HEK293 (cell line): Measurements from ENCODE around the gene CDKL5.
A peak's percentile ranks its signal among the peaks of the same experiment; 100 is the strongest.

ENCODE experiments used
- HOXD13 ChIP-seq: sonication (generic); formaldehyde crosslinking; IDR thresholded peaks from 2 replicates; pipeline ENCODE4 v1.8.0; 2022; ENCODE audit warnings: missing genetic modification reagents, borderline replicate concordance
- KLF1 ChIP-seq: fragments of 450-650 bp; formaldehyde crosslinking; IDR thresholded peaks from 2 replicates; pipeline ENCODE4 v1.5.1; 2016; ENCODE audit warnings: missing biosample characterization, missing genetic modification characterization
- KLF16 ChIP-seq: fragments of 450-650 bp; formaldehyde crosslinking; IDR thresholded peaks from 2 replicates; pipeline ENCODE4 v1.5.1; 2017; ENCODE audit warnings: missing biosample characterization, missing genetic modification characterization
- MZF1 ChIP-seq: fragments of 450-650 bp; formaldehyde crosslinking; IDR thresholded peaks from 2 replicates; pipeline ENCODE4 v1.5.1; 2017; ENCODE audit warnings: missing biosample characterization, missing genetic modification characterization, borderline replicate concordance
- OSR2 ChIP-seq: fragments of 450-650 bp; formaldehyde crosslinking; IDR thresholded peaks from 2 replicates; pipeline ENCODE4 v1.5.1; 2016; ENCODE audit warnings: missing biosample characterization, missing genetic modification characterization
- SP2 ChIP-seq: fragments of 450-650 bp; formaldehyde crosslinking; IDR thresholded peaks from 2 replicates; pipeline ENCODE4 v1.5.1; 2016; ENCODE audit warnings: missing biosample characterization, missing genetic modification characterization
- YY2 ChIP-seq: fragments of 450-650 bp; formaldehyde crosslinking; IDR thresholded peaks from 2 replicates; pipeline ENCODE4 v1.5.1; 2016; ENCODE audit warnings: missing biosample characterization, missing genetic modification characterization
- ZBTB20 ChIP-seq: fragments of 450-650 bp; formaldehyde crosslinking; IDR thresholded peaks from 2 replicates; pipeline ENCODE4 v1.5.1; 2016; ENCODE audit warnings: missing biosample characterization, missing genetic modification characterization
- ZNF112 ChIP-seq: fragments of 450-650 bp; formaldehyde crosslinking; IDR thresholded peaks from 2 replicates; pipeline ENCODE4 v1.5.0; 2017; ENCODE audit warnings: missing biosample characterization, missing genetic modification characterization
- ZNF133 ChIP-seq: fragments of 450-650 bp; formaldehyde crosslinking; IDR thresholded peaks from 2 replicates; pipeline ENCODE4 v1.5.1; 2016; ENCODE audit warnings: missing biosample characterization, missing genetic modification characterization
- ZNF174 ChIP-seq: fragments of 450-650 bp; formaldehyde crosslinking; IDR thresholded peaks from 2 replicates; pipeline ENCODE4 v1.5.0; 2017; ENCODE audit warnings: missing biosample characterization, mild to moderate bottlenecking, missing genetic modification characterization
- ZNF23 ChIP-seq: fragments of 450-650 bp; formaldehyde crosslinking; IDR thresholded peaks from 2 replicates; pipeline ENCODE4 v1.5.1; 2016; ENCODE audit warnings: missing biosample characterization, missing genetic modification characterization, borderline replicate concordance
- ZNF354C ChIP-seq: fragments of 450-650 bp; formaldehyde crosslinking; IDR thresholded peaks from 2 replicates; pipeline ENCODE4 v1.5.1; 2016; ENCODE audit warnings: missing biosample characterization, missing genetic modification characterization, low read depth, borderline replicate concordance
- ZNF404 ChIP-seq: fragments of 450-650 bp; formaldehyde crosslinking; IDR thresholded peaks from 2 replicates; pipeline ENCODE4 v1.5.1; 2017; ENCODE audit warnings: missing biosample characterization, missing genetic modification characterization
- ZNF416 ChIP-seq: fragments of 450-650 bp; formaldehyde crosslinking; IDR thresholded peaks from 2 replicates; pipeline ENCODE4 v1.5.1; 2016; ENCODE audit warnings: missing biosample characterization, missing genetic modification characterization
- ZNF423 ChIP-seq: fragments of 450-650 bp; formaldehyde crosslinking; IDR thresholded peaks from 2 replicates; pipeline ENCODE4 v1.5.1; 2016; ENCODE audit warnings: missing biosample characterization, missing genetic modification characterization
- ZNF48 ChIP-seq: fragments of 450-650 bp; formaldehyde crosslinking; IDR thresholded peaks from 2 replicates; pipeline ENCODE4 v1.5.1; 2016; ENCODE audit warnings: missing biosample characterization, missing genetic modification characterization
- ZNF558 ChIP-seq: fragments of 450-650 bp; formaldehyde crosslinking; IDR thresholded peaks from 2 replicates; pipeline ENCODE4 v1.5.1; 2016; ENCODE audit warnings: missing biosample characterization, missing genetic modification characterization
- ZNF571 ChIP-seq: fragments of 450-650 bp; formaldehyde crosslinking; IDR thresholded peaks from 2 replicates; pipeline ENCODE4 v1.5.0; 2017; ENCODE audit warnings: missing biosample characterization, missing genetic modification characterization
- ZNF626 ChIP-seq: fragments of 450-650 bp; sonication (Bioruptor Pico); formaldehyde crosslinking; IDR thresholded peaks from 2 replicates; pipeline ENCODE4 v1.5.1; 2018; ENCODE audit warnings: missing biosample characterization, missing genetic modification characterization, inconsistent platforms
- ZNF660 ChIP-seq: fragments of 450-650 bp; IDR thresholded peaks from 2 replicates; pipeline ENCODE4 v1.5.1; 2018; ENCODE audit warnings: missing biosample characterization, mild to moderate bottlenecking, missing genetic modification characterization
- ZNF677 ChIP-seq: fragments of 450-650 bp; IDR thresholded peaks from 2 replicates; pipeline ENCODE4 v1.5.0; 2018; ENCODE audit warnings: missing biosample characterization, mild to moderate bottlenecking, missing genetic modification characterization, moderate library complexity
- ZNF707 ChIP-seq: fragments of 450-650 bp; formaldehyde crosslinking; IDR thresholded peaks from 2 replicates; pipeline ENCODE4 v1.5.1; 2016; ENCODE audit warnings: missing biosample characterization, missing genetic modification characterization
- ZNF776 ChIP-seq: fragments of 450-650 bp; formaldehyde crosslinking; IDR thresholded peaks from 2 replicates; pipeline ENCODE4 v1.5.0; 2017; ENCODE audit warnings: missing biosample characterization, missing genetic modification characterization, borderline replicate concordance
- ZNF837 ChIP-seq: fragments of 450-650 bp; formaldehyde crosslinking; IDR thresholded peaks from 2 replicates; pipeline ENCODE4 v1.5.1; 2016; ENCODE audit warnings: missing biosample characterization, missing genetic modification characterization
- TF ChIP-seq, protein P1 (sequence below): fragments of 450-650 bp; formaldehyde crosslinking; IDR thresholded peaks from 2 replicates; pipeline ENCODE4 v1.5.1; 2017; ENCODE audit warnings: missing biosample characterization, missing genetic modification characterization
- TF ChIP-seq, protein P2 (sequence below): fragments of 450-650 bp; formaldehyde crosslinking; IDR thresholded peaks from 2 replicates; pipeline ENCODE4 v1.5.1; 2016; ENCODE audit warnings: missing biosample characterization, missing genetic modification characterization, borderline replicate concordance
- TF ChIP-seq, protein P3 (sequence below): fragments of 450-650 bp; formaldehyde crosslinking; IDR thresholded peaks from 2 replicates; pipeline ENCODE4 v1.5.1; 2016; ENCODE audit warnings: missing biosample characterization, missing genetic modification characterization
- TF ChIP-seq, protein P4 (sequence below): fragments of 450-650 bp; formaldehyde crosslinking; IDR thresholded peaks from 2 replicates; pipeline ENCODE4 v1.5.1; 2017; ENCODE audit warnings: missing biosample characterization, missing genetic modification characterization

The CDKL5 gene

DNA sequence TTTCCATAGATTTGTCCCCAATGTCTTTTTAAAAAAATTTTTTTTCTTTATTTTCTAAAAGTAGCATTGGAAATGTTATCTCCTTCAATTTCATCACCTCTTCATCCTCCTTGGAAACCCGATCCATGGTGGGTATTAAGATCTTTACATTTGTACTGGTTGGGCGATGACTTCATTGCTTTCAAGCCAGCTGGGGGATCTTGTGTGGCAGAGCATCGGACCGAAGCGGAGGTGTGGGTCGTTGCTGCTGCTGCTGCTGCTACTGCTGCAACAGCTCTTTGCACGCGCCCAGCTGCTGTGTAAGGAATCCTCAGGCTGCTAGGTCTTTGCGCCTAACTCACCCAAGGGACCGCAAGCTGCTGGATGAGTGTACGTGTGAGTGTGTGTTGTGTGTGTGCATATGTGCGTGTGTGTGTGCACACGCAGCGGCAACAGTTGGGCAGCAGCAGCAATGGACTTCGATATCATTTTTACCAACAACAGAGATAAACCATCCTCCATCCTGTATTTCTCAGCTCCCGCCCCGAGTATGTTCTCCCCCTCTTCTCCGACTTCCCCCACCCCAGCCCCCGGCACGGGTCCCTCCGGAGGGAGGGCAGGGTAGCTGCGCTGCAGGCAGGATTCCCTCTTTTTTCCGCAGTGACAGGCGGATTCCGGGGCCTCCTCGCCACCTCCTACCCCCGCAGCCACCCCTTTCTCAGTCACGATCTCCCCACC, 768 bp upstream of the CDKL5 start (continued):
- TF ChIP-seq, protein P1, sequence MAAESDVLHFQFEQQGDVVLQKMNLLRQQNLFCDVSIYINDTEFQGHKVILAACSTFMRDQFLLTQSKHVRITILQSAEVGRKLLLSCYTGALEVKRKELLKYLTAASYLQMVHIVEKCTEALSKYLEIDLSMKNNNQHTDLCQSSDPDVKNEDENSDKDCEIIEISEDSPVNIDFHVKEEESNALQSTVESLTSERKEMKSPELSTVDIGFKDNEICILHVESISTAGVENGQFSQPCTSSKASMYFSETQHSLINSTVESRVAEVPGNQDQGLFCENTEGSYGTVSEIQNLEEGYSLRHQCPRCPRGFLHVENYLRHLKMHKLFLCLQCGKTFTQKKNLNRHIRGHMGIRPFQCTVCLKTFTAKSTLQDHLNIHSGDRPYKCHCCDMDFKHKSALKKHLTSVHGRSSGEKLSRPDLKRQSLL = no peak
- TF ChIP-seq, protein P2, sequence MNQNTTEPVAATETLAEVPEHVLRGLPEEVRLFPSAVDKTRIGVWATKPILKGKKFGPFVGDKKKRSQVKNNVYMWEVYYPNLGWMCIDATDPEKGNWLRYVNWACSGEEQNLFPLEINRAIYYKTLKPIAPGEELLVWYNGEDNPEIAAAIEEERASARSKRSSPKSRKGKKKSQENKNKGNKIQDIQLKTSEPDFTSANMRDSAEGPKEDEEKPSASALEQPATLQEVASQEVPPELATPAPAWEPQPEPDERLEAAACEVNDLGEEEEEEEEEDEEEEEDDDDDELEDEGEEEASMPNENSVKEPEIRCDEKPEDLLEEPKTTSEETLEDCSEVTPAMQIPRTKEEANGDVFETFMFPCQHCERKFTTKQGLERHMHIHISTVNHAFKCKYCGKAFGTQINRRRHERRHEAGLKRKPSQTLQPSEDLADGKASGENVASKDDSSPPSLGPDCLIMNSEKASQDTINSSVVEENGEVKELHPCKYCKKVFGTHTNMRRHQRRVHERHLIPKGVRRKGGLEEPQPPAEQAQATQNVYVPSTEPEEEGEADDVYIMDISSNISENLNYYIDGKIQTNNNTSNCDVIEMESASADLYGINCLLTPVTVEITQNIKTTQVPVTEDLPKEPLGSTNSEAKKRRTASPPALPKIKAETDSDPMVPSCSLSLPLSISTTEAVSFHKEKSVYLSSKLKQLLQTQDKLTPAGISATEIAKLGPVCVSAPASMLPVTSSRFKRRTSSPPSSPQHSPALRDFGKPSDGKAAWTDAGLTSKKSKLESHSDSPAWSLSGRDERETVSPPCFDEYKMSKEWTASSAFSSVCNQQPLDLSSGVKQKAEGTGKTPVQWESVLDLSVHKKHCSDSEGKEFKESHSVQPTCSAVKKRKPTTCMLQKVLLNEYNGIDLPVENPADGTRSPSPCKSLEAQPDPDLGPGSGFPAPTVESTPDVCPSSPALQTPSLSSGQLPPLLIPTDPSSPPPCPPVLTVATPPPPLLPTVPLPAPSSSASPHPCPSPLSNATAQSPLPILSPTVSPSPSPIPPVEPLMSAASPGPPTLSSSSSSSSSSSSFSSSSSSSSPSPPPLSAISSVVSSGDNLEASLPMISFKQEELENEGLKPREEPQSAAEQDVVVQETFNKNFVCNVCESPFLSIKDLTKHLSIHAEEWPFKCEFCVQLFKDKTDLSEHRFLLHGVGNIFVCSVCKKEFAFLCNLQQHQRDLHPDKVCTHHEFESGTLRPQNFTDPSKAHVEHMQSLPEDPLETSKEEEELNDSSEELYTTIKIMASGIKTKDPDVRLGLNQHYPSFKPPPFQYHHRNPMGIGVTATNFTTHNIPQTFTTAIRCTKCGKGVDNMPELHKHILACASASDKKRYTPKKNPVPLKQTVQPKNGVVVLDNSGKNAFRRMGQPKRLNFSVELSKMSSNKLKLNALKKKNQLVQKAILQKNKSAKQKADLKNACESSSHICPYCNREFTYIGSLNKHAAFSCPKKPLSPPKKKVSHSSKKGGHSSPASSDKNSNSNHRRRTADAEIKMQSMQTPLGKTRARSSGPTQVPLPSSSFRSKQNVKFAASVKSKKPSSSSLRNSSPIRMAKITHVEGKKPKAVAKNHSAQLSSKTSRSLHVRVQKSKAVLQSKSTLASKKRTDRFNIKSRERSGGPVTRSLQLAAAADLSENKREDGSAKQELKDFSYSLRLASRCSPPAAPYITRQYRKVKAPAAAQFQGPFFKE (tag by site-specific recombination) = no peak
- TF ChIP-seq, protein P3, sequence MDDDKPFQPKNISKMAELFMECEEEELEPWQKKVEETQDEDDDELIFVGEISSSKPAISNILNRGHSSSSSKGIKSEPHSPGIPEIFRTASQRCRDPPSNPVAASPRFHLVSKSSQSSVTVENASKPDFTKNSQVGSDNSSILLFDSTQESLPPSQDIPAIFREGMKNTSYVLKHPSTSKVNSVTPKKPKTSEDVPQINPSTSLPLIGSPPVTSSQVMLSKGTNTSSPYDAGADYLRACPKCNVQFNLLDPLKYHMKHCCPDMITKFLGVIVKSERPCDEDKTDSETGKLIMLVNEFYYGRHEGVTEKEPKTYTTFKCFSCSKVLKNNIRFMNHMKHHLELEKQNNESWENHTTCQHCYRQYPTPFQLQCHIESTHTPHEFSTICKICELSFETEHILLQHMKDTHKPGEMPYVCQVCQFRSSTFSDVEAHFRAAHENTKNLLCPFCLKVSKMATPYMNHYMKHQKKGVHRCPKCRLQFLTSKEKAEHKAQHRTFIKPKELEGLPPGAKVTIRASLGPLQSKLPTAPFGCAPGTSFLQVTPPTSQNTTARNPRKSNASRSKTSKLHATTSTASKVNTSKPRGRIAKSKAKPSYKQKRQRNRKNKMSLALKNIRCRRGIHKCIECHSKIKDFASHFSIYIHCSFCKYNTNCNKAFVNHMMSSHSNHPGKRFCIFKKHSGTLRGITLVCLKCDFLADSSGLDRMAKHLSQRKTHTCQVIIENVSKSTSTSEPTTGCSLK (tag by site-specific recombination) = no peak
- no peak for TF ChIP-seq ZNF354C
- no peak for TF ChIP-seq MZF1 (tag by site-specific recombination)
- peak; percentile 7; the same call in 1 of the 2 replicates for TF ChIP-seq KLF1
- no peak for TF ChIP-seq HOXD13 (CRISPR knock-in tag)
- TF ChIP-seq ZNF660 (tag by site-specific recombination) = 0 out of 2 replicates have a peak, but pooled peaks have one; percentile 28
- TF ChIP-seq, protein P4, sequence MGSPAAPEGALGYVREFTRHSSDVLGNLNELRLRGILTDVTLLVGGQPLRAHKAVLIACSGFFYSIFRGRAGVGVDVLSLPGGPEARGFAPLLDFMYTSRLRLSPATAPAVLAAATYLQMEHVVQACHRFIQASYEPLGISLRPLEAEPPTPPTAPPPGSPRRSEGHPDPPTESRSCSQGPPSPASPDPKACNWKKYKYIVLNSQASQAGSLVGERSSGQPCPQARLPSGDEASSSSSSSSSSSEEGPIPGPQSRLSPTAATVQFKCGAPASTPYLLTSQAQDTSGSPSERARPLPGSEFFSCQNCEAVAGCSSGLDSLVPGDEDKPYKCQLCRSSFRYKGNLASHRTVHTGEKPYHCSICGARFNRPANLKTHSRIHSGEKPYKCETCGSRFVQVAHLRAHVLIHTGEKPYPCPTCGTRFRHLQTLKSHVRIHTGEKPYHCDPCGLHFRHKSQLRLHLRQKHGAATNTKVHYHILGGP (tag by site-specific recombination) = no peak
- TF ChIP-seq ZNF48 (tag by site-specific recombination) = no peak
- no peak for TF ChIP-seq ZNF626
- TF ChIP-seq ZNF416 (tag by site-specific recombination) = no peak
- no peak for TF ChIP-seq ZNF677 (tag by site-specific recombination)
- TF ChIP-seq SP2 = no peak
- TF ChIP-seq KLF16 = no peak
- no peak for TF ChIP-seq ZNF571 (tag by site-specific recombination)
- peak; percentile 53; the same call in 1 of the 2 replicates for TF ChIP-seq ZNF423 (tag by site-specific recombination)
- peak; percentile 98 for TF ChIP-seq OSR2
- TF ChIP-seq ZNF112 (tag by site-specific recombination) = no peak
- no peak for TF ChIP-seq ZNF133 (tag by site-specific recombination)
- TF ChIP-seq ZNF404 (tag by site-specific recombination) = no peak
- no peak for TF ChIP-seq ZNF837
- no peak for TF ChIP-seq ZNF174 (tag by site-specific recombination)
- TF ChIP-seq ZNF558 (tag by site-specific recombination) = no peak
- no peak for TF ChIP-seq YY2
- no peak for TF ChIP-seq ZNF776 (tag by site-specific recombination)
- no peak for TF ChIP-seq ZNF23 (tag by site-specific recombination)
- TF ChIP-seq ZNF707 (tag by site-specific recombination) = no peak
- peak; percentile 91 for TF ChIP-seq ZBTB20 (tag by site-specific recombination)
